IPS DF 6.9 (cell line): Measurements from ENCODE around the gene TFB2M.

ENCODE experiments used
- DNase-seq: peaks from one replicate; pipeline ENCODE4 v3.0.0-alpha.2; 2013; ENCODE audit warnings: low read depth, low spot score
- H3K27ac ChIP-seq: one replicate; pipeline ENCODE4 v1.5.1; 2013; ENCODE audit warnings: low read length, control low read depth
- H3K27me3 ChIP-seq: 2 replicates; pipeline ENCODE4 v1.6.1; 2013; ENCODE audit warnings: mild to moderate bottlenecking, low read length; ENCODE audit not compliant: control insufficient read depth, insufficient read depth
- H3K36me3 ChIP-seq: 2 replicates; pipeline ENCODE4 v1.6.1; 2013; ENCODE audit warnings: low read length; ENCODE audit not compliant: control insufficient read depth, insufficient read depth
- H3K4me1 ChIP-seq: 2 replicates; pipeline ENCODE4 v1.6.1; 2013; ENCODE audit warnings: low read length; ENCODE audit not compliant: control insufficient read depth, insufficient read depth
- H3K4me3 ChIP-seq: 2 replicates; pipeline ENCODE4 v1.5.1; 2013; ENCODE audit warnings: mild to moderate bottlenecking, low read length
- H3K9me3 ChIP-seq: 2 replicates; pipeline ENCODE4 v1.6.1; 2013; ENCODE audit warnings: low read length, inconsistent platforms; ENCODE audit not compliant: control insufficient read depth, insufficient read depth
- WGBS: extraction: QIAGEN DNeasy Blood & Tissue Kit; methylation state at CpG from one replicate; pipeline ENCODE4 v1.1.7; 2013; ENCODE audit warnings: mixed read lengths, missing lambda C conversion rate; ENCODE audit not compliant: insufficient read length, insufficient coverage; 5-methylcytosine and 5-hydroxymethylcytosine counted together

Gene TFB2M

GRCh38 chr1:246583056-246583440, 17.0 kb upstream of the TFB2M start:
- Histone ChIP-seq H3K9me3 (no peaks in the 10 kb centered on the region), H3K27me3 (no peaks in the 10 kb centered on the region), H3K4me3 (no peak overlapping the region), H3K4me1 (no peaks in the 10 kb centered on the region), H3K27ac (no peak overlapping the region), H3K36me3 (no peaks in the 10 kb centered on the region; the same call in 1 of the 2 replicates)
- no CpG with 5 or more reads among the region's 2 CpGs for WGBS
- DNase-seq: no peak

GRCh38 chr1:246582301-246583055, 16.4 kb upstream of the TFB2M start:
- H3K27me3 ChIP-seq: no peaks in the 10 kb centered on the region
- no peak overlapping the region for H3K4me3 ChIP-seq
- H3K4me1 ChIP-seq: no peaks in the 10 kb centered on the region
- no peak overlapping the region for H3K27ac ChIP-seq
- no peaks in the 10 kb centered on the region; the same call in 1 of the 2 replicates for H3K36me3 ChIP-seq
- H3K9me3 ChIP-seq: no peaks in the 10 kb centered on the region
- no CpG with 5 or more reads among the region's 17 CpGs for WGBS
- DNase-seq: no peak

GRCh38 chr1:246580497-246581370, 14.7 kb upstream of the TFB2M start:
- H3K27ac ChIP-seq: no peak overlapping the region
- WGBS: no CpG with 5 or more reads among the region's 15 CpGs
- H3K4me3 ChIP-seq: no peak overlapping the region
- no peaks in the 10 kb centered on the region for H3K4me1 ChIP-seq
- H3K36me3 ChIP-seq: no peaks in the 10 kb centered on the region; the same call in 1 of the 2 replicates
- no peak for DNase-seq
- H3K27me3 ChIP-seq: no peaks in the 10 kb centered on the region
- no peaks in the 10 kb centered on the region for H3K9me3 ChIP-seq

DNA sequence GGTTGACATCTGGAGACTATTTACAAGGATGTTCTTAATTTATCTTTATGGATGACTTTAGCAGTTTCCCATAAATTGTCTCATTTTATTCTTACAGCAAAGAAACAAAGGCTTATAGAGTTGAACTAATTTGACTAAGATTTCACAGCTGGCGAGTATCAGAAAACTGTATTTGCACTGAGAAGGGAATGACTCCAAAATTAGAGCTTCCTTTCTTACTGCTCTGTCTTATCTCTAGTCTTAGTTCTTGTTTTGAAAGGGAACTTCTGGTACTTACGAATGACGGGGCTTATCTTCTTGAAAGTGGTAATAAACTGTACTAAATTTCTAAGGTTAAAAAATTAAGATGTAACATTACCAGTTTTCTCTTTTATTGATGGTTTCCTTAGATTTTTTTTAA, 13.8 kb upstream of the TFB2M start:
- no peak for DNase-seq
- no peaks in the 10 kb centered on the region for H3K9me3 ChIP-seq
- no peak overlapping the region for H3K27ac ChIP-seq
- no peaks in the 10 kb centered on the region for H3K4me1 ChIP-seq
- H3K36me3 ChIP-seq: no peaks in the 10 kb centered on the region; the same call in 1 of the 2 replicates
- no peaks in the 10 kb centered on the region for H3K27me3 ChIP-seq
- no CpG with 5 or more reads among the region's 3 CpGs for WGBS
- H3K4me3 ChIP-seq: no peak overlapping the region

GRCh38 chr1:246577720-246578106, 11.7 kb upstream of the TFB2M start:
- no peaks in the 10 kb centered on the region for H3K27me3 ChIP-seq
- no CpG with 5 or more reads among the region's 2 CpGs for WGBS

GRCh38 chr1:246577082-246577719, 11.1 kb upstream of the TFB2M start:
- Histone ChIP-seq H3K9me3 (no peaks in the 10 kb centered on the region), H3K4me1 (no peaks in the 10 kb centered on the region), H3K36me3 (no peaks in the 10 kb centered on the region; the same call in 1 of the 2 replicates), H3K27ac (no peak overlapping the region), H3K27me3 (no peaks in the 10 kb centered on the region), H3K4me3 (no peak overlapping the region)
- WGBS: no CpG with 5 or more reads among the region's 5 CpGs
- no peak for DNase-seq

More at GRCh38 chr1:246577720-246578106, 11.7 kb upstream of the TFB2M start:
- no peak overlapping the region for H3K27ac ChIP-seq
- no peak for DNase-seq
- no peaks in the 10 kb centered on the region for H3K4me1 ChIP-seq
- no peaks in the 10 kb centered on the region; the same call in 1 of the 2 replicates for H3K36me3 ChIP-seq
- H3K9me3 ChIP-seq: no peaks in the 10 kb centered on the region
- H3K4me3 ChIP-seq: no peak overlapping the region

- H3K27me3 ChIP-seq: no peaks in the 10 kb centered on the region
- no peaks in the 10 kb centered on the region for H3K4me1 ChIP-seq
- no peak overlapping the region for H3K4me3 ChIP-seq
- H3K27ac ChIP-seq: no peak overlapping the region
- H3K36me3 ChIP-seq: no peaks in the 10 kb centered on the region
- no peak for DNase-seq
- no CpG with 5 or more reads among the region's 3 CpGs for WGBS
- H3K9me3 ChIP-seq: no peaks in the 10 kb centered on the region
Measured at GRCh38 chr1:246576709-246577032, 10.6 kb upstream of the TFB2M start.

DNA sequence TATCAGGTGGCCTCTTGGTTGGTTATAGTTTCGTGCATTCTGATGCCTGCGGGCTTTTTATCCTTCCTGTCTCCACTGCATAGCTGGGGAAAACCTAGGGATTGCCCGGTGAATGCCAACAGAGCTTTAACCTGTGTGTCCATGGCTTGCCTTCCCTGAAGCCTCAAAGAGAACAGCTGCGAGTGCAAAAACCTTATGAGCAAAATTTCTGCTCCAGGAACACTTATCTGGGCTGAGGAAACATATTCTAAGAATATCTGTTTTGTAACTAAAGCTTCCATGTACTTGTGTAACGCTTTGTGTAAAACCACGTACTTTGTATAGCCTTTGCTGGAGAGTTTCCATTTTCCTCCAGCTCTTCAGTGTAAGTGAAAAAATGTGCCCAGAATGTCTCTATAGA, 7.4 kb upstream of the TFB2M start:
- Histone ChIP-seq H3K36me3 (no peaks in the 10 kb centered on the region), H3K4me3 (no peak overlapping the region), H3K9me3 (no peaks in the 10 kb centered on the region), H3K4me1 (no peaks in the 10 kb centered on the region), H3K27me3 (no peaks in the 10 kb centered on the region), H3K27ac (no peak overlapping the region)
- DNase-seq: no peak
- WGBS: no CpG with 5 or more reads among the region's 6 CpGs

- Histone ChIP-seq H3K36me3 (no peaks in the 10 kb centered on the region), H3K9me3 (no peaks in the 10 kb centered on the region), H3K27ac (no peak overlapping the region), H3K27me3 (no peaks in the 10 kb centered on the region), H3K4me3 (no peak overlapping the region), H3K4me1 (no peaks in the 10 kb centered on the region)
- no CpG with 5 or more reads among the region's 3 CpGs for WGBS
- DNase-seq: no peak
Measured at GRCh38 chr1:246572785-246573184, 6.7 kb upstream of the TFB2M start.

- Histone ChIP-seq H3K4me1 (no peaks in the 10 kb centered on the region), H3K36me3 (no peaks in the 10 kb centered on the region), H3K4me3 (no peak overlapping the region), H3K9me3 (no peaks in the 10 kb centered on the region), H3K27ac (no peak overlapping the region), H3K27me3 (no peaks in the 10 kb centered on the region)
- WGBS: no CpG with 5 or more reads among the region's 1 CpG
- no peak for DNase-seq
Measured at GRCh38 chr1:246571953-246572352, 5.9 kb upstream of the TFB2M start.
